ENCODE data around the gene AIPL1.

GRCh38 chr17:6415616-6416015, 19.3 kb downstream of the AIPL1 start:
- no peak for TF ChIP-seq POLR2A (IDR thresholded peaks at IDR 0.05)
- TF ChIP-seq, protein P1, sequence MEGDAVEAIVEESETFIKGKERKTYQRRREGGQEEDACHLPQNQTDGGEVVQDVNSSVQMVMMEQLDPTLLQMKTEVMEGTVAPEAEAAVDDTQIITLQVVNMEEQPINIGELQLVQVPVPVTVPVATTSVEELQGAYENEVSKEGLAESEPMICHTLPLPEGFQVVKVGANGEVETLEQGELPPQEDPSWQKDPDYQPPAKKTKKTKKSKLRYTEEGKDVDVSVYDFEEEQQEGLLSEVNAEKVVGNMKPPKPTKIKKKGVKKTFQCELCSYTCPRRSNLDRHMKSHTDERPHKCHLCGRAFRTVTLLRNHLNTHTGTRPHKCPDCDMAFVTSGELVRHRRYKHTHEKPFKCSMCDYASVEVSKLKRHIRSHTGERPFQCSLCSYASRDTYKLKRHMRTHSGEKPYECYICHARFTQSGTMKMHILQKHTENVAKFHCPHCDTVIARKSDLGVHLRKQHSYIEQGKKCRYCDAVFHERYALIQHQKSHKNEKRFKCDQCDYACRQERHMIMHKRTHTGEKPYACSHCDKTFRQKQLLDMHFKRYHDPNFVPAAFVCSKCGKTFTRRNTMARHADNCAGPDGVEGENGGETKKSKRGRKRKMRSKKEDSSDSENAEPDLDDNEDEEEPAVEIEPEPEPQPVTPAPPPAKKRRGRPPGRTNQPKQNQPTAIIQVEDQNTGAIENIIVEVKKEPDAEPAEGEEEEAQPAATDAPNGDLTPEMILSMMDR (IDR thresholded peaks at IDR 0.05), result no peak
